NB4 (cell line): Measurements from ENCODE around the gene PMEPA1.

Source experiments
- POLR2A ChIP-seq: IDR thresholded peaks from 2 replicates; pipeline ENCODE4 v1.6.1; 2011; ENCODE audit warnings: mild to moderate bottlenecking; ENCODE audit not compliant: insufficient read length; ENCODE audit errors: extremely low read depth
- TF ChIP-seq, protein P1 (sequence below): IDR thresholded peaks from one replicate; pipeline ENCODE4 v1.5.1; 2012; ENCODE audit warnings: low read depth, low read length

- TF ChIP-seq, protein P1, sequence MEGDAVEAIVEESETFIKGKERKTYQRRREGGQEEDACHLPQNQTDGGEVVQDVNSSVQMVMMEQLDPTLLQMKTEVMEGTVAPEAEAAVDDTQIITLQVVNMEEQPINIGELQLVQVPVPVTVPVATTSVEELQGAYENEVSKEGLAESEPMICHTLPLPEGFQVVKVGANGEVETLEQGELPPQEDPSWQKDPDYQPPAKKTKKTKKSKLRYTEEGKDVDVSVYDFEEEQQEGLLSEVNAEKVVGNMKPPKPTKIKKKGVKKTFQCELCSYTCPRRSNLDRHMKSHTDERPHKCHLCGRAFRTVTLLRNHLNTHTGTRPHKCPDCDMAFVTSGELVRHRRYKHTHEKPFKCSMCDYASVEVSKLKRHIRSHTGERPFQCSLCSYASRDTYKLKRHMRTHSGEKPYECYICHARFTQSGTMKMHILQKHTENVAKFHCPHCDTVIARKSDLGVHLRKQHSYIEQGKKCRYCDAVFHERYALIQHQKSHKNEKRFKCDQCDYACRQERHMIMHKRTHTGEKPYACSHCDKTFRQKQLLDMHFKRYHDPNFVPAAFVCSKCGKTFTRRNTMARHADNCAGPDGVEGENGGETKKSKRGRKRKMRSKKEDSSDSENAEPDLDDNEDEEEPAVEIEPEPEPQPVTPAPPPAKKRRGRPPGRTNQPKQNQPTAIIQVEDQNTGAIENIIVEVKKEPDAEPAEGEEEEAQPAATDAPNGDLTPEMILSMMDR = no peak
- TF ChIP-seq POLR2A = no peak
These were observed 109.2 kb downstream of the PMEPA1 start for GRCh38 chr20:57600320-57601210.
